Measurements from ENCODE around the gene PRSS23.
"Not testable (repeated sequence)": the region's sequence is repeated elsewhere in the genome, so short reads cannot be mapped to it uniquely, and the experiment has no call there.

PRSS23 gene, protein sequence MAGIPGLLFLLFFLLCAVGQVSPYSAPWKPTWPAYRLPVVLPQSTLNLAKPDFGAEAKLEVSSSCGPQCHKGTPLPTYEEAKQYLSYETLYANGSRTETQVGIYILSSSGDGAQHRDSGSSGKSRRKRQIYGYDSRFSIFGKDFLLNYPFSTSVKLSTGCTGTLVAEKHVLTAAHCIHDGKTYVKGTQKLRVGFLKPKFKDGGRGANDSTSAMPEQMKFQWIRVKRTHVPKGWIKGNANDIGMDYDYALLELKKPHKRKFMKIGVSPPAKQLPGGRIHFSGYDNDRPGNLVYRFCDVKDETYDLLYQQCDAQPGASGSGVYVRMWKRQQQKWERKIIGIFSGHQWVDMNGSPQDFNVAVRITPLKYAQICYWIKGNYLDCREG

DNA sequence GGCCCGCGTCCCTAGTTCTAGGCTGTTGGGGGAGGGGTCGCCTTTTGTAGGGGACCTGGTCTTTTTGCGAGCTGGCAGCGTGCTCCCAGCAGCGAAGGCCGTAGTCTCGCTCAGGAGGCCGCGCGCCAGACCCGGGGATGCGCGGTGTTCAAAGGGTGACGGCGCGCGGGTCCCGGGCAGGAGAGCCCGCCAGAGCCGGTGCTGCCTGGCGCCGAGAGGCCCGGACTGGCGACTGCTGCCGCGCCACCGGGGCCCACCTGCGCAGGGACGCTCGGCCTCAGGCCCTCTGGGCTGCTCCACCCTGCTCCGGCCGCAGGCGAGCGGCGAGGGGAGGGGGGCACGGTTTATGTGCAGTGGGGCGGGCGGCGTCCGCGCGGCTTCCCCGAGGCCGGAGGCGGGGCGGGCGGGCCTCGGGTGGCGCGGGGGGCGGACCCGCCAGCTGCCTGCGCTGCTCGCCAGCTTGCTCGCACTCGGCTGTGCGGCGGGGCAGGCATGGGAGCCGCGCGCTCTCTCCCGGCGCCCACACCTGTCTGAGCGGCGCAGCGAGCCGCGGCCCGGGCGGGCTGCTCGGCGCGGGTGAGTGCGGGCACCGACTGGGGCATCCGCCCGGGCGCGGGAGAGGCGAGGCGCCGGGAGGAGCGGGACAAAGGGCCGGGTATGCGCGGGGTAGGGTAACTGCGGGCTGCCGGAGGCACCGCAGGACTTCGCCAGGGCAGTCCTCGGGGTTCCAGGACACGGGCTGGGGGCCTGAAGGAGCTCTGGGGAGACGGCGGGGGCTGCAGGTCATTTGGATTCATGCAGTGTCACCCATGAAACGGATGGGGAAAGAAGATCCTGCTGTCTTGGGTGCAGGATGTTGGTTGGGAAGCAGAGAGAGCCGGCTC lies at the start of gene PRSS23:
PRSS23 (plus strand) TSS at position 467 of the 884 bp plus-strand sequence. CDS start 7,102 bp downstream, outside the sequence.
- peak; percentile 31 for DNase-seq

DNA sequence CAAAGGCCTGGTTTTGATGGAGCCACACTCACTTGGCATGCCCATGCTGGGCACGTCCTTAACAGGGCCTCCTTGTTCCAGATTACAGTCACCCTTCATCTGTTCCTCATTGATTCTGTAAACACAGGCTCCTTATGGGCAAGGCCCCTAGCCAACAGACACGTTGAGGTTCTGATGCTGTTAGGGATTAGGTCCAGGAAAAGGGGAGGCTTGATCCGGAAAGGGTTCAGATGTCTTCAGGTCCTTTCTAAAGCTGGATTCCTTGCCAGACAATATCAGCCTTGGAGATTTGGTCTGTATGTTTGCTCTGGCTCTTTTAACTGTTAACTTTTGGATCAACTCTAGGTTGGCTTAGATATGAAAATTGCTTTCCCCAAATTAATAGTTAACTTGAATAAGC lies 46.9 kb upstream of the PRSS23 start:
- DNase-seq, result no peak

DNA sequence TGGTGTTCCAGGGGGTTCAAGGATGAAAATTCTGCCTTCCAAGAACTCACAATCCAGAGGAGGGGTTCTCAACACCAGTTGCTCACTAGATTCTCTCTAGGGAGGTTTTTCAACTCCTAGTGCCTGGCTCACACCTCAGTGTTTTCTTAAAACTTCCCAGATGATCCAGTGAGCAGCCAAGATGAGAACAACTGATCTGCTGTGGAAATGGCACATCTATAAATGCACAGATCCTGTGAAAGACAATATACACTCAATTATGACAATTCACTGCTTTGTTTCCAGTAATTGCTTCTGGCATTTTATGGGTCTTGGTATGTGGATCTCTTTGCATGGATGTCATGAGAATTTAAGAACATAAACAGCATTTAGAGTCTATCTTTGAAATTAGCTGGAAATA lies 45.2 kb upstream of the PRSS23 start:
- no peak for DNase-seq

DNA sequence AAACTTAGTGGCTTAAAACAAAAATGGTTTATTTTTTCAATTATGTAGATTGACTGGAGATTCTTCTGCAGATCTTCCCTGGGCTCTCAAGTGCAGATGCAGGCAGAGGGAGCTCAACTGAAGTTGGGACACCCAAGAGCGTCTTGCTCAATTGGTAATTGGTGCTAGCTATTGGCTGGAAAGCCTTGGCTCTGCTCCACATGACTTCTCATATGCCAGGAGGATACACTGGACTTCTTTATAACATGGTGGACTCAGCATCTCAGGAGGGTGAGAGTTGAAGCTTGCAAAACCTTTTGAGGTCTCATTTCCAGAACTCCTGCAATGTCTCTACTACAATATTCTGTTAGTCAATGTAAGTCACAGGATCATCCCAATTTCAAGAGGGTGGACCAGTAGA lies 42.2 kb upstream of the PRSS23 start:
- no peak for DNase-seq

DNA sequence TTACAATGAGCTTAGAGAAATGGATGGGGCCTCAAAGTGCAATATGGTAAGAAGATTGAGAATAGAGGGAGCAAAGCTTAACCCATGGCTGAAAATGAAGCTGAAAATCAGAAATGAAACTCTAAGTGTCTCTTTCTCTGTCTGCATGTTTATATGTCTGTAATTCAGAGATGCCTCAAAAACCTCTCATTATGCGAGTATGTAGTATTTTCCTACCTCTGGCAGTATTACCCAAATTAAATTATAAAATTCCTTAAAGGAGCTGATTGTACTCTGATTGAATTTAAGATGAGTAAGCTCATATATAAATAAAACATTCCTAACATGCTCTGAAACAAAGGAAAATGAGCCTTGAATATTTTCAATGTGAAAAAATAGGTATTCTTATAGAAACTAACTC lies 39.8 kb upstream of the PRSS23 start:
- no peak for DNase-seq

DNA sequence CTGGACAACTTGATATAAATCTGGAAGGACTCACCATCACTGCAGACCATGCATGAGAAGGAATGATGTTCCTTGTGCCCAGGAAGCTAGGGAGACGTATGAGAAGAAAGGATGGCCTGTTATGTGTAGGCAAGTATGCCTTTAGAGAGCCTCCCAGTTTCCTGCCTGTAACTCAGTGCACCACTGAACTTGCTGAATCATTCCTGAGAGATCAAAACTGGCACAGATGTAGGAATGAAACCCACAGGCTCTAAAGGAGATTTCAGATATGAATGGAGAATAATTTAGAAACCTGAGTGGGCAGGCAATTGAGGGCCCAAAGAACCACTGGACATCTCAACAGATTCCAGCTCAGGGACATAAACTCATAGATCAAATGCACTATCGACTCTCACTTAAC lies 38.4 kb upstream of the PRSS23 start:
- no peak for DNase-seq

DNA sequence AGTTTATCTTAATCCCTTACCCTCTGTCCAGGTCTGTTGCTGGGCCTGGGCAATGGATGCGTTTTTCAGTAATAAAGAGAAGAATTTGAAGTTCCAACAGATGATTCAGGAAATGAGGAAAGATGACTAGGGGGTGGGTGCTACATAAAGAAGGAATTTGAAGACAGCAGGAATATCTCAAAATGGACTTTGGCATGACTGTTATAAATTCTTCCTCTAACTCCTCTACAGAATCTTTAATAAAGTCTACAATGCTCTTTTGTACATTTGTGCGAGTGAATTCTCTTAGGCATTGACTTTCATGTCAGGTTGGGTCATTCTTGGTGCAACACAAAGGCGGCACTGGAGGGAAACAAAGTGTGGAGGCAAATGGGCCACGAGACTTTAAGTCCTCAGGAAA lies 35.1 kb upstream of the PRSS23 start:
- no peak for DNase-seq

DNA sequence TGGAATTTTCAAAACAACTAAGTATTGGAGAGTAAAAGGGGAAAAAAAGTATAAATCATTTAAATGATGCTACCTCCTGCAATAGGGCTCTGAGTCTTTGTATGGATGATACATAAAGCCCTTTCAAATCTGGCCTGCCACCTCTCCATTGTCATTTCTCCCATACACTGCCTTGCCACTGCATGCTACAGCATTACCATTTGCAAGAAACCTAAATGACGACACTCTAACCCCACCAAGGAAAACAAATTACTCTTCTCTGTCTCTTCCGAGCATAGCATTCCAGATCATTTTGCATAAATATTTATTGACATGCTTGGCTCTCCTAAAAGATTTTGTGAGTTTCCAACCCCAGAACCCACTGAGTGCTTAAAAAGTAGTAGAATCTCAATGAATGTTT lies 34.5 kb upstream of the PRSS23 start:
- no peak for DNase-seq

DNA sequence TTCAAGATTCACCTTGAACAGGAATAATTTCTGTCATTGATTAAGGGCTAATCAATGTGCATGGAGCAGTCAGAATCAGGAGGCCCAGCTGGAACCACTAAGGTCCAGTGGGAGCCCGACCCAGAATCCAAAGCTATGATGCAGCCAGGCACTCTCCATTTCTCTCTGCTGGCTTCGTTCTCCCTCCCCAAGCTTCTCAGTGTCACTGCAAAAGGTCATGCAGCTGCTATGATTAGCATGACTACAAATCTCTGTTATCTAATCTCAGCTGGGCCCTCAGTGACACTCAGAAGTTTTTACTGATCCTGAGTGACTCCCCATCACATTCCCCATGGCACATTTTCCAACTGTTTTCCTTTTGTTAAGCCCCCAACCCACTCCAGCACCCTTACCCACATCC lies 31.1 kb upstream of the PRSS23 start:
- no peak for DNase-seq

DNA sequence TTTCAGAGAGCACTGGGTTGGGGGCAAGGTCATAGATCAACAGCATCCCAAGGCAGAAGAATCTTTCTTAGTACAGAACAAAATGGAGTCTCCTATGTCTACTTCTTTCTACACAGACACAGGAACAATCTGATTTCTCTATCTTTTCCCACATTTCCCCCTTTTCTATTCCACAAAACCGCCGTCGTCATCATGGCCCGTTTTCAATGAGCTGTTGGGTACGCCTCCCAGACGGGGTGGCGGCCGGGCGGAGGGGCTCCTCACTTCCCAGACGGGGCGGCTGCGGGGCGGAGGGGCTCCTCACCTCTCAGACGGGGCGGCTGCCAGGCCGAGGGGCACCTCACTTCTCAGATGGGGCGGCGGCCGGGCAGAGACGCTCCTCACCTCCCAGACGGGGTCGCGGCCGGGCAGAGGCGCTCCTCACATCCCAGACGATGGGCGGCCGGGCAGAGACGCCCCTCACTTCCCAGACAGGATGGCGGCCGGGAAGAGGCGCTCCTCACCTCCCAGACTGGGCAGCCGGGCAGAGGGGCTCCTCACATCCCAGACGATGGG lies 29.8 kb upstream of the PRSS23 start:
- DNase-seq, result not testable (repeated sequence)

DNA sequence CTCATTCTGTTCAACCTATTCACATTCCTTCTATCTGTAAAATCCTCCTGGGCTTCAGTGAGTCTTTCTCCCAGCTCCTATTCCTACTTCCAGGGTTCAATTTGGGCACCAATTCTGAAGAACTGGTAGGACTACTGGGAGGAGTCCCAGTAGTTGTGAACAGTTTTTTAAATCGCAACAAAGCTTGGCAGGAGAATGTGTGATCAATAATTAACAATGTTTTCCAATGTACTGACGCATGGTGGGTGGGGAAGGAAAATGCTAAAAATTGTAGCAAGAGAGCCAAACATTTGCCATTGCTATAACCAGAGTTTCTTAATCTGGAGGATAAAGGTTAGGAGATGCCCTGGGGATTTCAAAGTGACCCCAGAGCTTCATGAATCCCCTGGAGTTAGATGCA lies 27.3 kb upstream of the PRSS23 start:
- no peak for DNase-seq

DNA sequence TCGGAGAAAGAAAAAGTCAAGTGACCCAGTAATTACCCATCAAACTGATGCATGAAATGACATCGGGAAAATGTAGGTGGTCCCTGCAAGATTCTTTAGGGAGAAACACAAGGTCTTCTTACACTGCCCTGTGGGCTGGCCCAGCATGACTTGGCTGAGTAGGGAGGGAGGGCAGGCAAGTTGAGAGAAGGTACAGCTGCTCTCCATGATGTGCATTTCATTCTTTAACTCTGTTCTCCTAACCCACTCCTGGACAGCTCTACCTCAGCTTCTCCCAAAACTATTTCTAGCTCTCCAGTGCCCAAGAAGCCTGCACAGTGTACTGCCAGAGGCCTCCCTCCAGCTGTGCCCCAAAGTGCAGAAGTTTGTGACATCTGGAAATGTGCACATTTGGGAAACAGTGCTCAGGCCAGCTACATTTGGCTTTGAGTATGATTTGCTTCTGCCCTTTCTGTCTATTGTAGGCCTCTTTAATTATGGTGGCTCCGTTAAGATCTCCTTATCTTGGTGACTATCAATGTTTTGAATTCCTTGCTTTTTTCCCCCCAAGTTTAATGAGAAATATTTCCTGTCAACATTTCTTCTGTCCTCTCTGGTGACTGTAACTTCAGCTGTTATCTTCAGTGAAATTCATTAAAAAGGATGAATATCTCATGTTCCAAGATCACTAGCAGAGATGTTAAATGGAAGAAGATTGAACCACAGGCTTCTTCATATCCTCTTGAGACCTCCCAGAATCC lies 26.7 kb upstream of the PRSS23 start:
- no peak for DNase-seq

DNA sequence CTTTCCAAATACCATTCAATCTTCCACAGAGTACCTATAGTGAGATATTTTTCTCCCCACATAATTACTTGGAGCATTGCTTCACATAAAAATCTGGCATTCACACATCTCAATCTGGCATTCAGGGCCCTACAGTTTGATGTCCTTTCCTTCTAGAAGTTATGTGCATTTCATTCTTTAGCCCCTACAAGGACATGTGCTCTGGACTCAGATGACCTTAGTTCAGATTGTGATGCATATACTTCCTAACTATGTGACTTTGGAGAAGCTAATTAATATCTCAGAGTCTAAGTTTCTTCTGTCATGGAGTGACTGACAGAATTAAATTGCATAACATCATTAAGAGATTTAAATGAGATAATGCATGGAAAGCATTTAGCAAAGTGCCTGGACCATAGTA lies 25.9 kb upstream of the PRSS23 start:
- DNase-seq, result no peak

DNA sequence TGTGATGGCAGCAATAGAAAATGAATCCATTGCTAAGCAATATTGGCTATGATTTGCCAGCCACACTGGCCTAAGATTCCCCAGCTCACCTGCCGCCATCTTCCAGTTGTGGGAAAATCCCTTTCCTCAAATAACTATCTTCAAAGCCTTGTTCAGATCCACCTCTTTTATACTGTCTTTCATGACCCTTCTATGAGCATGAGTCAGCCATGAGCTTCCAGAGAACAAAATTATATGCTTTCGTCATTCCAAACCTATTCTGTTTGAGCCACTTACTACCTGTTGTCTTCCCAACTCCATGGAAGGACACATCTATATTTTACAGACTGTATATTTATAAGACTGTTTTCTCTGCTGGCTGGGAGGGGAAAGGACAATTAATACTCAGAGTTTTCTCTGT lies 25.0 kb upstream of the PRSS23 start:
- no peak for DNase-seq

DNA sequence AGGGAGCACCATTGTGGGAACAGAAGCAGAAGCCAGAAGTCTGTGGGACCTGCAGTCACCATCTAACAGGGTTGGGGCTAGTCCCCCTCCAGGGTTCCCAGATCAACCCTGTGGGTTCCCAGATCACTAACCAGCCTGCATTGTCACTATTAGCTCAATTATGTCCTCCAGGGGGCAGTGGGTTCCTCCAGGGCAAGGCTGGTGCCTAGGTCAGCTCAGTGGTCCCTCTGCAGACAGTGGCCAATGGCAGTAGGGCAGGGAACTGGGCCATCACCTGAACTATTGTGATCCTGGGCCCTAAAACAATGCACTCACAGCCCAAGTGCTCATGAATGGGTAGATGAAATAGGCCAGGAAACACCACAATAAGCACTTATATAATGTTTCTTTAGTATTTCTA lies 18.8 kb upstream of the PRSS23 start:
- DNase-seq, result peak; percentile 12

DNA sequence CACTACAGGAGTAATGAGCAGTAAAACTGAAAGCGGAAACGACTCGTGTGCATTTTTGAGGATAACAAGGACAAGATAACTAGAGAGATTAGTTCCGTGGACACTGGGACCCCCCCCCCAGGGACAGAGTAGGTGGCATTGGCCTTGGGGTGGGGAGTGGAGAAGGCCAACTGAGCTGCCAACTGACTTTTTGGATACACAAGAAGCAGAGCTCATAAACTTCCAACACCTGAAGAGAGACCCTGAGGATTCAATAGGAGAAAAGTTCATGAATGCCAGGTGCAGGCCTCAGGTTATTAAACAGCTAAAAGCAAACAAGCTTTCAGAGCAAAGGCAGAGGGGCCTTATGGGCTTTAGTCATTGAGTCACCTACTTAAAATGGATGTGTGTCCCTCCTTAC lies 17.6 kb upstream of the PRSS23 start:
- DNase-seq, result no peak

DNA sequence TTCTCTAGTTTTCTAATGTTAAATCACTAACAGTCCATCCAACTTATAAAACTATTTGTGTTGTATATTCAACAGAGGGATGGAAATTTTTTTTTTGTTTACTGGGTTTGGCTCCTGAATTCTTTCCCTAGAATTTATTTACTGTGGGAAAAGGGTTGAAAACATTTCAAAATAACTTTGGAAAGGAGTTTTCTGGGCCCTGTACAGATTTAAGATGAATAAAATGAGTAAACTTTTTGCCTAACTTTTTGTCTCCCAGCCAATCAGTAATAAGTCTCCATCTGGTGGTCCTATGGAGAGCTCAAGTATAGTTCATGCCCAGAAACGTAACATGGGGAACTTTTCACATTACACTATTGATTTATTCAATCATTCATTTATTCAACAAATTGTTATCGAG lies 16.7 kb upstream of the PRSS23 start:
- DNase-seq, result no peak

DNA sequence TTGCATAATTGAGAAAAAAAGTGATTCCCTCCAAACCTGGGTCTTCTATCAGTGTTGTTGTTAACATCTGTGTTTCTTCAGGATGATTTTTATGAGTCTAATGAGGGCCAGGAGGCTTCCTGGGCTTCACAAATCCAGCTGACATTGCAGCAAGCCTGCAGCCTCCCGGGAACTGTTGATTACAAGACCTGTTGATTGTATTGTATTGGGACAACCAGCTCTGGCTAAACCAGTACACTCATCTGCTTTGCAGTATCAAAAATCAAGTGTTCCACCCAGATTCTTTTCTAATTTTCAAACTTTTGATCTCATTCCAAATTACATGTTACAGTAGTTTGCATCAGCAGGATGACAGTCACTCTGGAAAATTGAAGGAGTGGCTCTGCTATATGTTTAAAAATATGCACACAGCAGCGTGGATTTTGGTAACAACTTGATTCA lies 16.1 kb upstream of the PRSS23 start:
- no peak for DNase-seq

DNA sequence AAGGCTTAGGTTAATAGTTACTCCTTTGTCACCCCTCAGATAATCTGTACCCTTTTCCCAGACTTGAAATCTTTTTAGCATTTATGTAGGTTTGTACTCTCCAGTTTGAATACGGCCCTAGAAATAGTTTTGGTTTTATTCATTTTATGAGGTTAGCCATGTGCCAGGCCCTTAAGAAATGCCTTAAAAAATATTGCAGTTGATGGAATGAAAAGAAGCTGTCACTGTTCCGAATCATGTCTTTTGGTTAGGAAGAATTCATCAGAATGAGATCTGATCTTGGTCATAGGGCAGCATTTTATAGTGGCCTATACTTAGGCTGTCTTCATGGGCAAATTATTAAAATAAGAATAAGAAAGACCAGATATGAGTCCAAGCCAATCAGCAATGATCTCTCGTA lies 14.8 kb upstream of the PRSS23 start:
- DNase-seq, result no peak

DNA sequence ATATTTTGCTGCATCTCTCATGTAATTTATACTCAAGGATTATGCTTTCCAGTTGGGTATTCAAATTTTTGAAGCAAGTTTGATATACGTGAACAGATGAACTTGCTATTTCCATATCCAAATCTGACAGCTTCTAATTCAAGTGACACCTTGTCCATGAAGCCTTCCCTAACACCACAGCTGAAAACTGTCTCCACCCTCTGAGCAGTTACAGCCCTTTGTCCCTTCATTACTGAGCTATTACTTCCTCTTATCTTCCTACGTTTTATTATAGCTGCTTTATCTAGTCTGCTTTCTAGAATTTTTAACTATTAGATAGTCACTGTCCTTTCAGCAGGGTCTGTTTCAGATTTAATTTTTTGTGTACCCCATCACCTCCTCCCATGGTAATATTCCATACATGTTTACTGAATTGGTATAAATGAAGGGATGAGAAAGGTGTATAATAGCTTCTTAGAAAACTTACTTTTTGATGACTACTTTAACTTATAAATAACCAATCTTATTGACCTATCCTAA lies 13.3 kb upstream of the PRSS23 start:
- DNase-seq, result no peak

DNA sequence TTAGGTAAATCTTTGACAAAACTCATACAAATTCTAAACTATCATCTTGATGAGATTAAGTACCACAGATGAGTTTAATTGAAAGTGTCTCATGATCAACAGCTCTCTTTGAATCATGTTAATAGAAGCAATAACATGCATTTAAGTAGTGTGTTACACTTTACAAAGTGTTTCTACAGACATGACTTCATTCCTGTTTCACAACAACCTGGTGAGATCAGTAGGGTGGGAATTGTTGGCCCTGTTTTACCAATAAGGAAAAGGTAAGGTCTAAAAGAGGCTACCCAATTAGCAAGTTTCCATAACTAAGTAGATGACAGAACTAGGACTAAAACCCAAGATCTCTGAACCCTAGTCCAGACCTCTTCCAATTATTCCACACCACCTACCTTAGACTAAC lies 12.7 kb upstream of the PRSS23 start:
- DNase-seq, result no peak

DNA sequence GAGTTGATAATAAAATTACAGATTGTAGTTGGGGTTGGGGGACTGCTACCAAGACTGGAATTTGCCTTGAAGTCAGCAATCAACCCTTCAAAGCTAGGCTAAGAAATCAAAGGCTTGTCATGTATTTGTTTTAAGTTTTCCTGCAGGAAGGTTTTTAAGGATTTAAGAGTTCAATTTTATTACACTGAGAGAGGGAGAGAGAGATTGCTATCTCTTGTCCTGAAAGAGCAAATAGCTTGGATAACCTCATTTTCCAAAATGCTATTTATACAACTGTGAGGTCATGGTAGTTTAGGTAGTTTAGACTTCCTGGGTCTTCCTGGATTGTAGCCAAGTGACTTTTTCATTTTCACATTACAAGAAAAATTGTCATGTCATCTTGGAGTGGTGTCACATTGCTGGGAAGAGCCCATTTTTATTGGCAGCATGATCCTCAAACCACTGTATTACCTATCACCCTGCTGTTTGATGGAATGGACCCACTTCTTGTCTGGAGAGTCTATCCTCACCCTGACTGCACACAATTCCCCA lies 10.1 kb upstream of the PRSS23 start:
- DNase-seq, result no peak
